Measurements from ENCODE around the gene SYCP3.
"Not testable (repeated sequence)": the region's sequence is repeated elsewhere in the genome, so short reads cannot be mapped to it uniquely, and the experiment has no call there.

Gene SYCP3

DNA sequence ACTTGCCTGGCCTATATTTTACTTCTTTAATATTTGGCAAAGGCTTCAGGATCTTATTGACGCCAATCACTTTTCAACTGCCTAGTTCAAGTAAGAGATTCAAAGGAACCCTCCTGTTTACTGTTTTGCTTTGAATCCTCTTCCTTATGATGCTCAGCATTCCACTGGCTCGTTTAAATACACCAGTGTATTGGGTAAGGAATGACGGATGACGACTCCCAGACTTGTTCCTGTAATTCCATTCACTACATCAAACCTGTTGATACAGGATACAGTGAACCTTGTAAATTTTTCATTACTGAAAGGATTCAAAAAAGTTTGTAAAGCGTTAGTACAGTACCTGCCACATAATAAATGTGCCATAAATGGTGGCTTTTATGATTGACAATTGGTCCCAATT, 1.7 kb upstream of the SYCP3 start:
- DNase-seq (ENCODE audit: low spot score) (no peak), ATAC-seq (ENCODE audit: low read depth) (no peak)
- Histone ChIP-seq H3K27ac (ENCODE audit: poor library complexity, severe bottlenecking) (no peak overlapping the region), H3K9me3 (ENCODE audit: severe bottlenecking) (no peaks in the 10 kb centered on the region), H3K27me3 (ENCODE audit: insufficient read depth, poor library complexity, severe bottlenecking) (no peaks in the 10 kb centered on the region), H3K36me3 (ENCODE audit: low read depth) (peaks cover 28% of the 10 kb centered on the region), H3K4me3 (ENCODE audit: severe bottlenecking) (no peak overlapping the region), H3K4me1 (ENCODE audit: insufficient read depth, poor library complexity, severe bottlenecking) (no peaks in the 10 kb centered on the region)
- TF ChIP-seq, protein P1, sequence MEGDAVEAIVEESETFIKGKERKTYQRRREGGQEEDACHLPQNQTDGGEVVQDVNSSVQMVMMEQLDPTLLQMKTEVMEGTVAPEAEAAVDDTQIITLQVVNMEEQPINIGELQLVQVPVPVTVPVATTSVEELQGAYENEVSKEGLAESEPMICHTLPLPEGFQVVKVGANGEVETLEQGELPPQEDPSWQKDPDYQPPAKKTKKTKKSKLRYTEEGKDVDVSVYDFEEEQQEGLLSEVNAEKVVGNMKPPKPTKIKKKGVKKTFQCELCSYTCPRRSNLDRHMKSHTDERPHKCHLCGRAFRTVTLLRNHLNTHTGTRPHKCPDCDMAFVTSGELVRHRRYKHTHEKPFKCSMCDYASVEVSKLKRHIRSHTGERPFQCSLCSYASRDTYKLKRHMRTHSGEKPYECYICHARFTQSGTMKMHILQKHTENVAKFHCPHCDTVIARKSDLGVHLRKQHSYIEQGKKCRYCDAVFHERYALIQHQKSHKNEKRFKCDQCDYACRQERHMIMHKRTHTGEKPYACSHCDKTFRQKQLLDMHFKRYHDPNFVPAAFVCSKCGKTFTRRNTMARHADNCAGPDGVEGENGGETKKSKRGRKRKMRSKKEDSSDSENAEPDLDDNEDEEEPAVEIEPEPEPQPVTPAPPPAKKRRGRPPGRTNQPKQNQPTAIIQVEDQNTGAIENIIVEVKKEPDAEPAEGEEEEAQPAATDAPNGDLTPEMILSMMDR (IDR thresholded peaks at IDR 0.05; ENCODE audit: poor library complexity, severe bottlenecking): no peak

DNA sequence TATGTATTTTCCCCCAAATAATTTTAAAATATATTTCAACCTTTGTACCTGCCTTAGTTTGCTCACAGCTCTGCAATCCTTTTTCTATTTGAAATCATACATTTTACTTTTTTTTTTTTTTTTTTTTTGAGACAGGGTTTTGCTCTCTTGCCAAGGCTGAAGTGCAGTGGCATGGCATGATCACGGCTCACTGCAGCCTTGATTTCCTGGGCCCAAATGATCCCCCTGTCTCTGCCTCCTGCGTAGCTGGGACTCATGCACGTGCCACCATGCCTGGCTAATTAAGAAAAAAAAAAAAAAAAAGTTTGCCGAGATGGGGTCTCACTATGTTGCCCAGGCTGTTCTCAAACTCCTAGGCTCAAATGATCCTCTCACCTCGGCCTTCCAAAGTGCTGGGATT, 1.3 kb upstream of the SYCP3 start:
- H3K27ac ChIP-seq (ENCODE audit: poor library complexity, severe bottlenecking): no peak overlapping the region
- H3K36me3 ChIP-seq (ENCODE audit: low read depth): peaks cover 28% of the 10 kb centered on the region
- no peaks in the 10 kb centered on the region for H3K27me3 ChIP-seq (ENCODE audit: insufficient read depth, poor library complexity, severe bottlenecking)
- TF ChIP-seq, protein P1 (IDR thresholded peaks at IDR 0.05; ENCODE audit: poor library complexity, severe bottlenecking): no peak
- no peak for ATAC-seq (ENCODE audit: low read depth)
- no peaks in the 10 kb centered on the region for H3K9me3 ChIP-seq (ENCODE audit: severe bottlenecking)
- no peak overlapping the region for H3K4me3 ChIP-seq (ENCODE audit: severe bottlenecking)
- no peak for DNase-seq (ENCODE audit: low spot score)
- no peaks in the 10 kb centered on the region for H3K4me1 ChIP-seq (ENCODE audit: insufficient read depth, poor library complexity, severe bottlenecking)

DNA sequence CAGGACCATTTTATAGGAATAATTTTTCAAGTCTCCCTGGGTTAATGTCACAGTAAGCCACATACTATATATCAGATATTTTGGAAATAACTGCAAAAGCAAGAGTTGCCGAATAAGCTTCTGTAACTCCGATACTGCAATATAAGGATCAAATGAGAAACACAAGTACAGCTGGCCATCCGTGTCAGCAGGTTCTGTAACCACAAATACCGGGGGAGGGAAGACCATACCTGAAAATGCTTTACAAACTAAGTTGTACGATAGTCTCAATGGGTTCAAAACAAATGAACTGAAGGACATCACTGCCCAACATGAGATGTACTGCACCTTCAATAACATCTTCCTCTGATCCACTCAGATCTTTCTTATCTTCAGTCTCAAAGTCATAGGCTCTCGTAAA, 1.8 kb downstream of the SYCP3 start:
- H3K9me3 ChIP-seq (ENCODE audit: severe bottlenecking): no peaks in the 10 kb centered on the region
- TF ChIP-seq, protein P1 (IDR thresholded peaks at IDR 0.05; ENCODE audit: poor library complexity, severe bottlenecking): no peak
- peaks cover 22% of the 10 kb centered on the region for H3K36me3 ChIP-seq (ENCODE audit: low read depth)
- ATAC-seq (ENCODE audit: low read depth) (no peak), DNase-seq (ENCODE audit: low spot score) (no peak)
- no peak overlapping the region for H3K27ac ChIP-seq (ENCODE audit: poor library complexity, severe bottlenecking)
- no peaks in the 10 kb centered on the region for H3K27me3 ChIP-seq (ENCODE audit: insufficient read depth, poor library complexity, severe bottlenecking)
- no peak overlapping the region for H3K4me3 ChIP-seq (ENCODE audit: severe bottlenecking)
- H3K4me1 ChIP-seq (ENCODE audit: insufficient read depth, poor library complexity, severe bottlenecking): no peaks in the 10 kb centered on the region

DNA sequence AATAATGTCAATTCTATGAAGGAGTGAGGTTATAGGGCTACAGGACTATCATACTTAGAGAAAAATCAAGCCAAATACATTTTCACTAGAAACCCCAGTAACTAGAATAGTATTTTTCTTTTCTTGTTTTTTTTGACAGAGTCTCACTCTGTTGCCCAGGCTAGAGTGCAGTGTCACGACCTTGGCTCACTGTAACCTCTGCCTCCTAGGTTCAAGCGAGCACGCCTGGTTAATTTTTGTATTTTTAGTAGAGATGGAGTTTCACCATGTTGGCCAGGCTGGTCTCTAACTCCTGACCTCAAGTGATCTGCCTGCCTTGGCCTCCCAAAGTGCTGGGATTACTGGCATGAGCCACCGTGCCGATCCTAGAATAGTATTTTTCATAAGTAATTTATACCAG, 4.8 kb downstream of the SYCP3 start:
- H3K4me3 ChIP-seq (ENCODE audit: severe bottlenecking); DNase-seq (ENCODE audit: low spot score); H3K27me3 ChIP-seq (ENCODE audit: insufficient read depth, poor library complexity, severe bottlenecking); H3K9me3 ChIP-seq (ENCODE audit: severe bottlenecking); H3K4me1 ChIP-seq (ENCODE audit: insufficient read depth, poor library complexity, severe bottlenecking); H3K27ac ChIP-seq (ENCODE audit: poor library complexity, severe bottlenecking); ATAC-seq (ENCODE audit: low read depth): not testable (repeated sequence)
- peaks cover 18% of the 10 kb centered on the region for H3K36me3 ChIP-seq (ENCODE audit: low read depth)

DNA sequence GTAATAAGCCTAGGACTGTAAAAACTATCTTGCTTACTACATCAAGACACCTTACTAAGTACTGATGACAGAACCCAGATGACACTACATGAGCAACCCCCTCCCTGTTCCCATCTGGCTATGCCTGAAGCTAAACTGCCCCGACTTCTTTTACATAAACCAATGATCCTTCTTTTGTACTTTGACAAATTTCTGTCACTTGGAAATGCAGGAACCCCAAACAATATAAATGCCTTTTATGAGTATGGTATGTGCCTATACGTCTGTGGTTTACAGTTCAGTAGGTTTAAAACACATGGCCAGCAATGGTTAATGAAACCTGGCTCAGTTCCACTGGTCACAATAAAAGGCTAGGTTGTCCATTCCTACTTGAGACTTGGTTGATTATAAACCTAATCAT, 6.1 kb downstream of the SYCP3 start:
- ATAC-seq (ENCODE audit: low read depth) (no peak), DNase-seq (ENCODE audit: low spot score) (no peak)
- H3K4me3 ChIP-seq (ENCODE audit: severe bottlenecking): no peak overlapping the region
- H3K4me1 ChIP-seq (ENCODE audit: insufficient read depth, poor library complexity, severe bottlenecking): no peaks in the 10 kb centered on the region
- TF ChIP-seq, protein P1 (IDR thresholded peaks at IDR 0.05; ENCODE audit: poor library complexity, severe bottlenecking): no peak
- H3K9me3 ChIP-seq (ENCODE audit: severe bottlenecking): no peaks in the 10 kb centered on the region
- peaks cover 31% of the 10 kb centered on the region for H3K36me3 ChIP-seq (ENCODE audit: low read depth)
- H3K27ac ChIP-seq (ENCODE audit: poor library complexity, severe bottlenecking): no peak overlapping the region
- H3K27me3 ChIP-seq (ENCODE audit: insufficient read depth, poor library complexity, severe bottlenecking): no peaks in the 10 kb centered on the region

Data from RWPE2 (cell line).